GM18858 (cell line): ENCODE measurements around the gene IL5.

Experiments used
- ATAC-seq: cut with Tn5 transposase; IDR thresholded peaks from one replicate; pipeline ENCODE4 v1.9.1; 2021; ENCODE audit not compliant: unreplicated experiment

Gene IL5

DNA sequence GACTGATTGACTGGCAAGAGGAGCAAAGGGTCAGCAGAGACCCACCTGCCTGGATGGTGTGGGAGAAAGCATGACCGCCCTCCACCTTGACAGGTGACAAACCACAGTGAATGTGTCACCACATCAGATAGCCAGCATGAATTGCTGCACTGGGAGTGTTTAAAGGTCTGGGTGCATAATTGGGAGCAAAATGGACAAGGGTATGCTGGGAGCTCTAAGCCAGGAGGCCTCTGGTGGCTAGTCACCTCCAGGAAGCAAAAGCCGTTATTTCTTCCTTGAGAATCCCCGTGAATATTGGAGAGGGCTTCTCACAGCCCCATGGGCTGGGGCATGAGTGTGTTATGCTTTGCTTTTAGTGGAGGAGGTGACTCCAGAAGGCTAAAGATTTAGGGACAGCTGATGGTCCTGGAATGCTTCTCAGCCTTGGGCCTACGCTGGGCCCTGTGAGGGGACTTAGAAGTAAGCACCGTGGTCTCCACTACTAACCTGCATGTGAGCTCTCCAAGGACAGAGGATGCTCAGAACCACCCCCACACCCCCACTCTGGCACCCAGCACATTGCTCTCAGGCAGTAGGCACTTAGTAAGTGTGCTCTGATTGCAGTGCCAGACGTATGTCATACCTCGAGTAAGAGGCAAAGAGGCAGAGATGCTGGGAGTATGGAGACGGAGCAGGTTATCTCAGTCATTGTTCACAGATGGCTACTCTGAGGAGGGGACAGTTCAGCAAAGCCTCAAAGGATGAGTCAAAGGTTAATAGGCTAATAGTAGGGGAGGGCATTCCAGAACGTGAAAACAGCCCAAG, 43.7 kb downstream of the IL5 start:
- no peak for ATAC-seq

- no peak for ATAC-seq
Measured at GRCh38 chr5:132498686-132499271, 44.5 kb downstream of the IL5 start.

DNA sequence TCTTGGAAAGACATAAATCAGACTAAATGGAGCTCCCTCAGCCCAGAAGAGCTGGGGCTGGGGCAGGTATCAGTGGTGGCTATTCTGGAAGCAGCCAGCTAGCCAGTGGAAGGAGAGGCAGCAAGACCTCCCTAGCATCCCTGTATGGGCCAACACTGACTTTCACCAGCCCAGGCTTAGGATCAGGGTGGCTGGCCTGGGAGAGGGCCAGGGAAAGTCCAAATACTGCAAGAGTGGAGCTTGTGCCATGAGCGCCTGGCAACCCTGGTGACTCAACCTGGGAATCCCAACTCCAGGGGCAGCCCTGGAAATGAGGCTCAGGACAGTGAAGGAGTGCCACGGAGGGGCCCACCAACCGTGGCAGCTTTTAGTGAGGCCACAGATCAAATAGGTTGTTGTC, 45.2 kb downstream of the IL5 start:
- no peak for ATAC-seq

- ATAC-seq = no peak
Measured at GRCh38 chr5:132497488-132497997, 45.8 kb downstream of the IL5 start.

GRCh38 chr5:132496631-132497487, 46.5 kb downstream of the IL5 start:
- ATAC-seq = no peak

- peak; percentile 26 for ATAC-seq
Measured at GRCh38 chr5:132496191-132496630, 47.1 kb downstream of the IL5 start.

DNA sequence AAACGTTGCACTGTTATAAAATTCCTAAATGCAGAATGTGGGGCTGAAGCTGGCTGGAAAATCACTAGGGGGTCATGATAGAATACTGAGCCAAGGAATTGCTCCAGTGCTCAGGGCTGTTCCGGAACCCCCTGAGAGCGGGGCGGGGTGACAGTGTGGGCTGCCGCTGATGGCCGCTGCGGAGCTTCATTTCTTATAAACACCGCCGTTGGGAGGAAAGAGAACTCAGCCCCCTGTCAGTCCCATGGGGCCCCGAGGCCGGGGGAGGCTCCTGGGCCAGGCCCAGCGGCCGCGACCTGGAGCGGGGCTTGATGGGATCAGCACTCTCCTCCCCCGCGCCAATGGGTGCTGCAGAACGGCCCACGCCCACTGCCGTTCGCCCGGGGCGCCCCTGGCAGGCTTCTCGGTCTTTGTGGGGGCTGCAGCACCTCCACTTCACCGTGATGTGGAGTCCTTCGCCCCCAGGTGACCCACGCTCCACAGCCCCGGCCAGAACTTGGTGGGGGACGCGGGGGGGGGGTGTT, 47.6 kb downstream of the IL5 start:
- ATAC-seq = peak; percentile 20

DNA sequence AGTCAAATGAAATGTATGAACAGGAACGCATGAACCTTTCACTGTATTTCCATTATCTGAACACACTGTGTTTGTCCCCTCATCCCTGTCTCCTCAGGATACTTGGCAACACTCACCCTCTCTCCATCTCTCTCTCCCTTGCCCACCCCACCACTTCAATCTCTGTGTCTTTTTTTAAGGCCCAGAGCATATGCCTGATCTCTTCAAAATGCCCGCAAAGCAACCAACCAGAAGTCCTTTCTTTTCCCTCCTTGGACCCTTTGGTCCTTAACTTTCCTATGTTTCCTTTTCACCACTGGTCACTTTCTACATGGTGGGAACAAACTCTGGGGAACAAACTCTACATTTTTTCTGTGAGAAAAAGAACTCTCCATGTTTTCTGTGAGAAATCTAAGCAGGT, 49.5 kb downstream of the IL5 start:
- ATAC-seq = no peak

DNA sequence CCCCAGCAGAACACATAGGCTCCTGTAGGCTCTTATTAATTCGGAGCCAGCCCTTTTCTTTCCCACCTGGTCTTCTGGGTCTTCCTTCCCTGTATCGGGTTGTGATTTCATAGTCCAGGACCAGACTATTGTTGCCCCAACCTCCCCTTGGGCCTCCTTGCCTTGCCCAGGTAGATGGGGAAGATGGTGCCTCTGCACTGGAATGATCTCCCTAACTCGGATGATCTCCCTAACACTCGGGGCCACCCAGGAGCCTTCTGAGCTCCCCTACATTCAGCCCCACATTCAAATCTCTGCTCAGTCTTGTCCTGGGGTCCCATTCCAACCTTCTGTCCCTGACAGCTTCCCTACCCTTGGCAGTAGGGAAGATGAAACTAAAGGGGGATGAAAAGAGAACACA, 50.1 kb downstream of the IL5 start:
- ATAC-seq = no peak

DNA sequence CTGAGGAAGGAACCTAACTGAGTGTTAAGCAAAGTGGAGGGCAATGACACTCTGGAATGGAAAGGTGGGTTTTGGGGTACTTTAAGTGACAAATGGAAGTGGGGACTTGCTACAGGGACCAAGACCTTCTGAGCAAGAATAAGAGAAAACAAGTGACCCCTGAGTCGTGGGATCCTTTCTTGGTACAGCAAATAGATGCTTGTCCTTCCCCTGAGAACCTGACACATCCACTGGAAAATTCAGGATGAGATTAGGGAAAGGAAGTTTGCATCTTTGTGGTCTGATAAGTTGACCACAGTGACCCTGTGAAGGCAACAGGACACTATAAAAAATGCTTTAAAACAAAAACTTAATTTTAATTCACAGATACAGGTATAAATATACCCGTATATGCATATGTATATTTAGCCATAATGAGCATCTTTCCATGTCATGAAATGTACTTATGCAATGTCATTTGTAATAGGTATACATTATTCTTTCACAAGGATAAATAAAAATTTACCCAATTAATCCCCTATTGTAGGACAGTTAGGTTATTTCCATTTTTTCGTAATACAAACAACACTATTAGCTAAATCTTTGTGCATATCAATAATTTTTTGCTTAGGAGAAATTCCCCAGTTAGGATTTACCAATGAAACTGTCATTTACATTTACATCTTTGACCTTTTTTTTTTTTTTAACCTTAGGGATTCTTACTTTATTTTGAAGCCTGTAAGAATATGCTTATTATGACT, 50.8 kb downstream of the IL5 start:
- no peak for ATAC-seq
